ENCODE results near the gene SPO11.

DNA sequence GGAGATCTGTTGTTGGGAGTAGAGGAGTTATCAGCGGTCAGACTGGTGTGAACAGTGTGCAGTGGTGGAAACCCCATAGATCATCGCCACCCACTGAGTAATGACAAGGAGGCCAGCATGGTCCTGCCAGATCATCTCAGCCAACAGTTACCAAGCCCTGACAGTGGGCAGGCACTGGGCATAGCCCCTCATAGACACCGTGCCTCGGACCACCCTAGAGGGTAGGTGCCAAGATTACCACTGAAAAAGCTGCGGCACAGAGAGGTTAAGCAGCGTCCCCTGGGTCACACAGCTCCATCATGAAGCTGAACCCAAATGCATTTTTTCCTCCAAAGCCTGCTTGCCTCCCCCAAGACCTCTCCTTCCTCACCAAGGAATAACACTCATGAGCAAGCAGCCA, 41.7 kb upstream of the SPO11 start:
- TF ChIP-seq, protein P1, sequence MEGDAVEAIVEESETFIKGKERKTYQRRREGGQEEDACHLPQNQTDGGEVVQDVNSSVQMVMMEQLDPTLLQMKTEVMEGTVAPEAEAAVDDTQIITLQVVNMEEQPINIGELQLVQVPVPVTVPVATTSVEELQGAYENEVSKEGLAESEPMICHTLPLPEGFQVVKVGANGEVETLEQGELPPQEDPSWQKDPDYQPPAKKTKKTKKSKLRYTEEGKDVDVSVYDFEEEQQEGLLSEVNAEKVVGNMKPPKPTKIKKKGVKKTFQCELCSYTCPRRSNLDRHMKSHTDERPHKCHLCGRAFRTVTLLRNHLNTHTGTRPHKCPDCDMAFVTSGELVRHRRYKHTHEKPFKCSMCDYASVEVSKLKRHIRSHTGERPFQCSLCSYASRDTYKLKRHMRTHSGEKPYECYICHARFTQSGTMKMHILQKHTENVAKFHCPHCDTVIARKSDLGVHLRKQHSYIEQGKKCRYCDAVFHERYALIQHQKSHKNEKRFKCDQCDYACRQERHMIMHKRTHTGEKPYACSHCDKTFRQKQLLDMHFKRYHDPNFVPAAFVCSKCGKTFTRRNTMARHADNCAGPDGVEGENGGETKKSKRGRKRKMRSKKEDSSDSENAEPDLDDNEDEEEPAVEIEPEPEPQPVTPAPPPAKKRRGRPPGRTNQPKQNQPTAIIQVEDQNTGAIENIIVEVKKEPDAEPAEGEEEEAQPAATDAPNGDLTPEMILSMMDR (IDR thresholded peaks at IDR 0.05 in 2 of 3, conservative IDR thresholded peaks at IDR 0.05 in 1 of 3; ENCODE audit: borderline replicate concordance in 1 of 3, insufficient read depth in 1 of 3, low read depth in 2 of 3, low read length in 2 of 3): no peak
- TF ChIP-seq EZH2phosphoT487 (IDR thresholded peaks at IDR 0.05; ENCODE audit: borderline replicate concordance) (no peak), CEBPB (IDR thresholded peaks at IDR 0.05; ENCODE audit: low read depth) (no peak), SP1 (IDR thresholded peaks at IDR 0.05; ENCODE audit: low read depth) (no peak), POLR2A (IDR thresholded peaks at IDR 0.05; ENCODE audit: borderline replicate concordance, extremely low read depth, insufficient read depth, insufficient read length) (no peak)
